ENCODE measurements around the gene ETV6. TPM values are rescaled to one million over a fixed set of nuclear protein-coding genes. Genes with fewer than 3 reads are reported as not detected.
"Not testable (repeated sequence)": the region's sequence is repeated elsewhere in the genome, so short reads cannot be mapped to it uniquely, and the experiment has no call there.

The ETV6 gene
- total RNA-seq, 6 experiments from 2014 or later, result 14.6 to 20.5 (median 16.6) TPM

DNA sequence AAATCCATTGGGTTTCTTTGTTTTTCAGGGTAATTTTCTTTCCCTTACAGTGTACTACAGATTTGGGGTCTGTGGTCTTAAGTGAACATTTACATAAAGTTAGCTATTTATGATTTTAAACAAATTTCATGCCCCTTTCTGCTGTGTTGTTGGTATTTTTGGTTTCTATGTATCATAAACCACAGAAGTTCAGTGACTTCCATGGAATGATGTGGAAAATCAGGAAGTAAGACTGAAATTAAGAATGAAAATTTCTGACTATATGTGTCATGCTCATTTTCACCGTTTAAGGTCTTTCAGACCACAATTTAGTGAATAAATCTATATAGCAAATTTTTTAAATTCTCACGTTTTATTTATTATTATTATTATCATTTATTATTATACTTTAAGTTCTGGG lies 31.7 kb downstream of the ETV6 start:
- Mint-ChIP-seq H3K9me3 (no peaks in the 10 kb centered on the region), H3K4me3 (no peak overlapping the region), H3K4me1 (ENCODE audit: low read depth) (peaks cover 54% of the 10 kb centered on the region), H3K36me3 (ENCODE audit: low read depth) (peaks cover 16% of the 10 kb centered on the region), H3K27ac (no peak overlapping the region), H3K27me3 (ENCODE audit: insufficient read depth) (peaks cover under 1% of the 10 kb centered on the region)
- TF ChIP-seq CTCF (IDR thresholded peaks at IDR 0.05), result no peak
- no peak for DNase-seq

- Mint-ChIP-seq H3K36me3 (ENCODE audit: low read depth) (peaks cover 16% of the 10 kb centered on the region), H3K4me1 (ENCODE audit: low read depth) (peaks cover 51% of the 10 kb centered on the region)
- H3K9me3 Mint-ChIP-seq; H3K27ac Mint-ChIP-seq; DNase-seq; H3K4me3 Mint-ChIP-seq; H3K27me3 Mint-ChIP-seq (ENCODE audit: insufficient read depth): not testable (repeated sequence)
These were observed 32.2 kb downstream of the ETV6 start for GRCh38 chr12:11681695-11682094.

GRCh38 chr12:11684393-11684792 lies 34.9 kb downstream of the ETV6 start:
- Mint-ChIP-seq H3K36me3 (ENCODE audit: low read depth) (peaks cover 8% of the 10 kb centered on the region; the same call in 1 of the 2 replicates), H3K4me3 (peak overlapping the region; percentile 6), H3K9me3 (no peaks in the 10 kb centered on the region), H3K27me3 (ENCODE audit: insufficient read depth) (peaks cover 1% of the 10 kb centered on the region), H3K4me1 (ENCODE audit: low read depth) (peaks cover 62% of the 10 kb centered on the region), H3K27ac (peak overlapping the region; percentile 27)
- DNase-seq, result peak; percentile 58
- no peak for TF ChIP-seq CTCF (IDR thresholded peaks at IDR 0.05)

DNA sequence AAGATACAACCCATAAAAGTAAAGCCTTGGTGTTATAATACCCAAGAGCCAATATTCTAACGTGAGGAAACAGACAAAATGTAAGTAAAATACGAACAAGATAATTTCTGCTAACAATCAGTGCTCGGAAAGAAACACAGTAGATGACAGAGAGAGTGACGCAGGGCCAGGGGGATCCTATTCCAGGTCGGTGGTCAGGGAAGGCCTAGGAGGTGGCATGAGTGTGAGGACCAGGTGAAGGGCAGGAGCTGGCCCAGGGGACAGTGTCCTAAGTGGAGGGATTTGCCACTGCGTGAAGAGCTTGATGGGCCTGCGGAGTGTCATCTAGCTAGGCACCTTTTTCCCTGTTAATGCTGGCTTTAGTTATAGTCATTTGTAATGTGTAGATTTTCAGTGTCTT lies 35.3 kb downstream of the ETV6 start:
- H3K4me1 Mint-ChIP-seq (ENCODE audit: low read depth), result peaks cover 63% of the 10 kb centered on the region
- H3K36me3 Mint-ChIP-seq (ENCODE audit: low read depth), result peaks cover 8% of the 10 kb centered on the region; the same call in 1 of the 2 replicates
- H3K27ac Mint-ChIP-seq, result peak overlapping the region; percentile 27
- DNase-seq, result no peak
- no peak for TF ChIP-seq CTCF (IDR thresholded peaks at IDR 0.05)
- H3K27me3 Mint-ChIP-seq (ENCODE audit: insufficient read depth), result peaks cover 1% of the 10 kb centered on the region
- peak overlapping the region; percentile 6 for H3K4me3 Mint-ChIP-seq
- no peaks in the 10 kb centered on the region for H3K9me3 Mint-ChIP-seq

DNA sequence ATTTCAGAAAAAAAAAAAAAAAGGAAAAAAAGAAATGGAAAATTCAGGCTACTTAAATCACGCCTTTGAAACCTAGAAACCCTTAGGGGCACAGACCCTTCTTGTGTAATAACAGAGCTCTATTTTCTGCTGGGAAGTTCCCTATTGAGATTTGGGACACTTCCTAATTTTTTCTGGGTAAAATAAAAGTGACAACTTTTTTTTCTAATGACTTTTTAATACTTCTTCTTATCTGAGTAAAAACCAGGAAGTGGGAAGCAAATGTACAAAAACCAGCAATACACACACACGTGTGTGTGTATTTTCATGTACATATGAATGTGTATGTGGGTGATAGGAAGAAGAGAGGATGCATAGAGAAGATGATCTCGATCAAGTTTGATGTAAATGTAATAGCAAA lies 35.8 kb downstream of the ETV6 start:
- Mint-ChIP-seq H3K4me1 (ENCODE audit: low read depth) (peaks cover 63% of the 10 kb centered on the region), H3K27me3 (ENCODE audit: insufficient read depth) (peaks cover 3% of the 10 kb centered on the region), H3K4me3 (no peak overlapping the region), H3K36me3 (ENCODE audit: low read depth) (peaks cover 8% of the 10 kb centered on the region; the same call in 1 of the 2 replicates), H3K9me3 (no peaks in the 10 kb centered on the region), H3K27ac (no peak overlapping the region)
- no peak for DNase-seq
- no peak for TF ChIP-seq CTCF (IDR thresholded peaks at IDR 0.05)

- Mint-ChIP-seq H3K27me3 (ENCODE audit: insufficient read depth) (peaks cover 3% of the 10 kb centered on the region), H3K4me1 (ENCODE audit: low read depth) (peaks cover 60% of the 10 kb centered on the region), H3K4me3 (no peak overlapping the region), H3K36me3 (ENCODE audit: low read depth) (peaks cover 8% of the 10 kb centered on the region; the same call in 1 of the 2 replicates), H3K27ac (no peak overlapping the region), H3K9me3 (no peaks in the 10 kb centered on the region)
- no peak for DNase-seq
- no peak for TF ChIP-seq CTCF (IDR thresholded peaks at IDR 0.05)
These were observed 36.2 kb downstream of the ETV6 start for GRCh38 chr12:11685716-11686115.

Measured in HFFc6 (cell line).